ENCODE measurements around the gene TAOK1.
A peak's percentile ranks its signal among the peaks of the same experiment; 100 is the strongest.

The TAOK1 gene

GRCh38 chr17:29560316-29560715 is 170.2 kb downstream of the TAOK1 start:
- H3K4me2 ChIP-seq (ENCODE audit: low read length): 0 out of 2 replicates have a peak overlapping the region, but pooled peaks have one; percentile 9

GRCh38 chr17:29561554-29562517 is 171.7 kb downstream of the TAOK1 start:
- H3K4me1 ChIP-seq (ENCODE audit: control insufficient read depth, low read length): peaks cover 58% of the 10 kb centered on the region
- no peak for TF ChIP-seq CTCF (IDR thresholded peaks at IDR 0.05; ENCODE audit: low read depth, low read length, poor library complexity, severe bottlenecking)
- peaks cover 14% of the 10 kb centered on the region for H3F3A ChIP-seq (ENCODE audit: control insufficient read depth, insufficient read depth)
- no peaks in the 10 kb centered on the region for H3K27me3 ChIP-seq (ENCODE audit: control insufficient read depth, low read length)
- peaks cover 22% of the 10 kb centered on the region for H3K36me3 ChIP-seq (ENCODE audit: control insufficient read depth, low read length)
- H3K27ac ChIP-seq (ENCODE audit: low read depth, low read length): no peak overlapping the region
- H3K79me2 ChIP-seq (ENCODE audit: control insufficient read depth, low read length): peaks cover 26% of the 10 kb centered on the region
- H3K4me3 ChIP-seq (ENCODE audit: low read length): no peak overlapping the region
- no peaks in the 10 kb centered on the region for H3K9me2 ChIP-seq (replicated peaks; ENCODE audit: control insufficient read depth, low read length)
- 0 out of 2 replicates have a peak, but pooled peaks cover 3% of the 10 kb centered on the region for H4K20me1 ChIP-seq (ENCODE audit: control insufficient read depth, insufficient read depth, low read depth, low read length)
- no peaks in the 10 kb centered on the region for H3K9me3 ChIP-seq (ENCODE audit: control insufficient read depth, insufficient read depth, low read length)
- peak overlapping the region; percentile 17; the same call in 1 of the 2 replicates for H3K4me2 ChIP-seq (ENCODE audit: low read length)

More at GRCh38 chr17:29560316-29560715, 170.2 kb downstream of the TAOK1 start:
- H3K9me3 ChIP-seq (ENCODE audit: control insufficient read depth, insufficient read depth, low read length): no peaks in the 10 kb centered on the region
- peaks cover 52% of the 10 kb centered on the region for H3K4me1 ChIP-seq (ENCODE audit: control insufficient read depth, low read length)
- peaks cover 16% of the 10 kb centered on the region for H3F3A ChIP-seq (ENCODE audit: control insufficient read depth, insufficient read depth)
- H3K27me3 ChIP-seq (ENCODE audit: control insufficient read depth, low read length): no peaks in the 10 kb centered on the region
- TF ChIP-seq EZH2phosphoT487 (IDR thresholded peaks at IDR 0.05; ENCODE audit: borderline replicate concordance, low read length): no peak
- no peak for TF ChIP-seq CTCF (IDR thresholded peaks at IDR 0.05; ENCODE audit: low read depth, low read length, poor library complexity, severe bottlenecking)
- no peak overlapping the region for H3K27ac ChIP-seq (ENCODE audit: low read depth, low read length)
- H4K20me1 ChIP-seq (ENCODE audit: control insufficient read depth, insufficient read depth, low read depth, low read length): 0 out of 2 replicates have a peak, but pooled peaks cover 3% of the 10 kb centered on the region
- H3K4me3 ChIP-seq (ENCODE audit: low read length): no peak overlapping the region
- H3K36me3 ChIP-seq (ENCODE audit: control insufficient read depth, low read length): peaks cover 22% of the 10 kb centered on the region
- no peaks in the 10 kb centered on the region for H3K9me2 ChIP-seq (replicated peaks; ENCODE audit: control insufficient read depth, low read length)
- H3K79me2 ChIP-seq (ENCODE audit: control insufficient read depth, low read length): peaks cover 12% of the 10 kb centered on the region

- TF ChIP-seq EZH2phosphoT487 (IDR thresholded peaks at IDR 0.05; ENCODE audit: borderline replicate concordance, low read length) (no peak), CTCF (IDR thresholded peaks at IDR 0.05; ENCODE audit: low read depth, low read length, poor library complexity, severe bottlenecking) (no peak)
- Histone ChIP-seq H3K27ac (ENCODE audit: low read depth, low read length) (no peak overlapping the region), H3K79me2 (ENCODE audit: control insufficient read depth, low read length) (peaks cover 29% of the 10 kb centered on the region), H3K4me3 (ENCODE audit: low read length) (no peak overlapping the region), H3K36me3 (ENCODE audit: control insufficient read depth, low read length) (peaks cover 22% of the 10 kb centered on the region), H3K4me1 (ENCODE audit: control insufficient read depth, low read length) (peaks cover 54% of the 10 kb centered on the region), H3K9me3 (ENCODE audit: control insufficient read depth, insufficient read depth, low read length) (no peaks in the 10 kb centered on the region), H3K27me3 (ENCODE audit: control insufficient read depth, low read length) (no peaks in the 10 kb centered on the region), H4K20me1 (ENCODE audit: control insufficient read depth, insufficient read depth, low read depth, low read length) (0 out of 2 replicates have a peak, but pooled peaks cover 3% of the 10 kb centered on the region), H3F3A (ENCODE audit: control insufficient read depth, insufficient read depth) (peaks cover 12% of the 10 kb centered on the region), H3K4me2 (ENCODE audit: low read length) (no peak overlapping the region), H3K9me2 (replicated peaks; ENCODE audit: control insufficient read depth, low read length) (no peaks in the 10 kb centered on the region)
Measured at GRCh38 chr17:29562615-29563014, 172.5 kb downstream of the TAOK1 start.
